ENCODE data around the gene ZNF679.
"Not testable (repeated sequence)": the region's sequence is repeated elsewhere in the genome, so short reads cannot be mapped to it uniquely, and the experiment has no call there.

ZNF679 gene

GRCh38 chr7:64312826-64313225 is 84.6 kb downstream of the ZNF679 start:
- DNase-seq: no peak

- peak; percentile 92 for DNase-seq
Observed at GRCh38 chr7:64313740-64314491, 85.6 kb downstream of the ZNF679 start, which contains the start of gene ZNF736. TSS of gene ZNF736 (plus strand) at chr7:64313961. CDS start at chr7:64314151, 190 bp downstream.

GRCh38 chr7:64314566-64314965 is 86.3 kb downstream of the ZNF679 start:
- DNase-seq: no peak

- DNase-seq: not testable (repeated sequence)
Observed at GRCh38 chr7:64316031-64316742, 87.9 kb downstream of the ZNF679 start.
